OCI-LY3 (cell line): ENCODE data around the gene PDE4D.

Source experiments
- H2AFZ ChIP-seq: fragments of 200-600, 300-600 bp; shearing (Covaris generic); 2 replicates; pipeline ENCODE4 v1.6.0; 2014; ENCODE audit warnings: antibody characterized with exemption, low read depth, low read length
- H3K27ac ChIP-seq: fragments of 200-600, 300-600 bp; sonication (generic); 2 replicates; pipeline ENCODE4 v1.5.1; 2014; ENCODE audit warnings: mild to moderate bottlenecking, low read length, moderate library complexity, mixed read lengths
- H3K27me3 ChIP-seq: fragments of 200-600, 300-600 bp; sonication (generic); 2 replicates; pipeline ENCODE4 v1.6.1; 2014; ENCODE audit warnings: low read depth, low read length, mixed read lengths
- H3K36me3 ChIP-seq: fragments of 200-600, 300-600 bp; sonication (generic); replicated peaks from 2 replicates; pipeline ENCODE3; 2014; ENCODE audit warnings: low read depth, low read length, mixed read lengths
- H3K4me1 ChIP-seq: fragments of 300-600, 200-600 bp; sonication (generic); 2 replicates; pipeline ENCODE4 v1.6.1; 2014; ENCODE audit warnings: low read length, mixed read lengths
- H3K4me2 ChIP-seq: fragments of 200-600, 300-600 bp; sonication (generic); 2 replicates; pipeline ENCODE4 v1.6.1; 2014; ENCODE audit warnings: low read length, mixed read lengths
- H3K4me3 ChIP-seq: fragments of 300-600, 200-600 bp; sonication (generic); 2 replicates; pipeline ENCODE4 v1.5.1; 2014; ENCODE audit warnings: antibody characterized with exemption, mild to moderate bottlenecking, low read length, moderate library complexity
- H3K79me2 ChIP-seq: fragments of 300-600, 200-600 bp; shearing (Covaris generic); 2 replicates; pipeline ENCODE4 v1.6.1; 2014; ENCODE audit warnings: mild to moderate bottlenecking, low read length, mixed read lengths
- H3K9ac ChIP-seq: fragments of 300-600, 200-600 bp; shearing (Covaris generic); 2 replicates; pipeline ENCODE4 v1.6.0; 2014; ENCODE audit warnings: mild to moderate bottlenecking, low read length, moderate library complexity
- H3K9me3 ChIP-seq: fragments of 200-600, 300-600 bp; shearing (Covaris generic); 2 replicates; pipeline ENCODE4 v1.6.1; 2014; ENCODE audit warnings: low read length, mixed read lengths; ENCODE audit not compliant: insufficient read depth
- H4K20me1 ChIP-seq: fragments of 200-600, 300-600 bp; sonication (generic); 2 replicates; pipeline ENCODE4 v1.6.1; 2016; ENCODE audit warnings: low read length, mixed read lengths; ENCODE audit not compliant: insufficient read depth
- CTCF ChIP-seq: fragments of 200-600, 300-600 bp; sonication (generic); IDR thresholded peaks from 2 replicates; pipeline ENCODE4 v1.5.1; 2014; ENCODE audit warnings: antibody characterized with exemption, low read length, low read depth
- EZH2phosphoT487 ChIP-seq: fragments of 200-600 bp; shearing (Covaris generic); IDR thresholded peaks from 2 replicates; pipeline ENCODE4 v1.6.1; 2018; ENCODE audit warnings: antibody characterized with exemption, mixed run types, low read depth

The PDE4D gene

GRCh38 chr5:59873113-59873512, 20.4 kb downstream of the PDE4D start:
- Histone ChIP-seq H3K79me2 (no peaks in the 10 kb centered on the region), H3K4me3 (no peak overlapping the region), H3K36me3 (no peaks in the 10 kb centered on the region), H3K9ac (no peak overlapping the region), H2AFZ (no peak overlapping the region), H3K27me3 (no peaks in the 10 kb centered on the region), H4K20me1 (no peaks in the 10 kb centered on the region), H3K4me2 (no peak overlapping the region), H3K4me1 (peaks cover 5% of the 10 kb centered on the region), H3K27ac (no peak overlapping the region), H3K9me3 (no peaks in the 10 kb centered on the region)
- TF ChIP-seq EZH2phosphoT487 (no peak), CTCF (no peak)

- H4K20me1 ChIP-seq: no peaks in the 10 kb centered on the region
- no peak overlapping the region for H3K4me2 ChIP-seq
- H3K27ac ChIP-seq: no peak overlapping the region
- no peak for TF ChIP-seq EZH2phosphoT487
- no peak for TF ChIP-seq CTCF
- no peaks in the 10 kb centered on the region for H3K36me3 ChIP-seq
- no peak overlapping the region for H3K4me3 ChIP-seq
- H2AFZ ChIP-seq: no peak overlapping the region
- no peaks in the 10 kb centered on the region for H3K4me1 ChIP-seq
- no peaks in the 10 kb centered on the region for H3K27me3 ChIP-seq
- H3K79me2 ChIP-seq: no peaks in the 10 kb centered on the region
- H3K9ac ChIP-seq: no peak overlapping the region
- no peaks in the 10 kb centered on the region for H3K9me3 ChIP-seq
These were observed 26.9 kb downstream of the PDE4D start for GRCh38 chr5:59866661-59867060.

- H3K9me3 ChIP-seq: no peaks in the 10 kb centered on the region
- H3K36me3 ChIP-seq: no peaks in the 10 kb centered on the region
- no peaks in the 10 kb centered on the region for H4K20me1 ChIP-seq
- H3K27ac ChIP-seq: no peak overlapping the region
- H3K79me2 ChIP-seq: no peaks in the 10 kb centered on the region
- TF ChIP-seq EZH2phosphoT487: no peak
- TF ChIP-seq CTCF: no peak
- H2AFZ ChIP-seq: no peak overlapping the region
- H3K4me1 ChIP-seq: no peaks in the 10 kb centered on the region
- no peak overlapping the region for H3K9ac ChIP-seq
- H3K4me3 ChIP-seq: no peak overlapping the region
- H3K27me3 ChIP-seq: no peaks in the 10 kb centered on the region
- H3K4me2 ChIP-seq: no peak overlapping the region
These were observed 28.8 kb downstream of the PDE4D start for GRCh38 chr5:59864718-59865117.

GRCh38 chr5:59863777-59864176, 29.7 kb downstream of the PDE4D start:
- Histone ChIP-seq H3K4me3 (no peak overlapping the region), H3K4me1 (no peaks in the 10 kb centered on the region), H3K4me2 (no peak overlapping the region), H3K36me3 (no peaks in the 10 kb centered on the region), H3K79me2 (no peaks in the 10 kb centered on the region), H3K27ac (no peak overlapping the region), H4K20me1 (no peaks in the 10 kb centered on the region), H3K27me3 (no peaks in the 10 kb centered on the region), H3K9me3 (no peaks in the 10 kb centered on the region), H2AFZ (no peak overlapping the region), H3K9ac (no peak overlapping the region)
- TF ChIP-seq EZH2phosphoT487: no peak
- no peak for TF ChIP-seq CTCF
